SH-SY5Y (cell line): ENCODE results near the gene PTRHD1.

Source experiments
- GATA2 ChIP-seq: IDR thresholded peaks from 2 replicates; pipeline ENCODE4 v1.6.1; 2011; ENCODE audit warnings: mild to moderate bottlenecking, low read depth, low read length
- GATA3 ChIP-seq: IDR thresholded peaks from 2 replicates; pipeline ENCODE4 v1.6.1; 2011; ENCODE audit warnings: low read depth, mild to moderate bottlenecking, low read length, moderate library complexity

- TF ChIP-seq GATA2 (no peak), GATA3 (no peak)
Observed at GRCh38 chr2:24825883-24826772, 32.9 kb upstream of the PTRHD1 start.
